Measurements from ENCODE around the gene KRTAP22-1.

Gene KRTAP22-1

GRCh38 chr21:30616125-30616524 is 15.2 kb downstream of the KRTAP22-1 start, which contains the start of gene KRTAP20-1:
KRTAP20-1 (plus strand) TSS chr21:30616425; CDS start chr21:30616455, 30 bp downstream.
- TF ChIP-seq FOXP2 (optimal IDR thresholded peaks at IDR 0.05; ENCODE audit: borderline replicate concordance, extremely low read depth, extremely low read length, insufficient read depth) (no peak), POLR2AphosphoS5 (IDR thresholded peaks at IDR 0.05; ENCODE audit: low read depth, low read length) (no peak), TAF1 (IDR thresholded peaks at IDR 0.05; ENCODE audit: borderline replicate concordance, insufficient read depth, low read length) (no peak), SIN3A (IDR thresholded peaks at IDR 0.05; ENCODE audit: borderline replicate concordance, insufficient read depth, low read length) (no peak), REST (IDR thresholded peaks at IDR 0.05; ENCODE audit: insufficient read depth in 1 of 2, low read depth in 2 of 2, low read length in 2 of 2) (no peak)

DNA sequence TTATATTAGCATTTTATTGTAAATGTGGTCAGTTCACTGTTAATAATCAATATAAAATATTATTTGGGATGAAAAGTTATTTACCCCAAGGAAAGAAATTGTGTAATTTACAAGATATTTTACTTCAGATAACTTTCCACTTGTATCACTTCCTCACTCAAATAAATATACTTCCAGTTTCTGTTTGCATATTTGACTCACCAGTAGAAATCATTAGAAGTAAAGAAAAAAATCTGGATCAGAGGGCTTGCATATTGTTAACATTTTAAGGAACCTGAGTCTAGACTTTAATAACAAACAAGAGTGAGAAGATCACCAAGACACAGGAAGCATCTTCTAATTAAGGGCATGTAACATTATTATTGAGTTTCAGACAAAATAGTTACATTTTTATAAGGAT is 19.2 kb downstream of the KRTAP22-1 start:
- TF ChIP-seq REST (IDR thresholded peaks at IDR 0.05; ENCODE audit: insufficient read depth in 1 of 2, low read depth in 2 of 2, low read length in 2 of 2), result no peak
- no peak for TF ChIP-seq POLR2AphosphoS5 (IDR thresholded peaks at IDR 0.05; ENCODE audit: low read depth, low read length)
- TF ChIP-seq TAF1 (IDR thresholded peaks at IDR 0.05; ENCODE audit: borderline replicate concordance, insufficient read depth, low read length), result no peak
- TF ChIP-seq FOXP2 (optimal IDR thresholded peaks at IDR 0.05; ENCODE audit: borderline replicate concordance, extremely low read depth, extremely low read length, insufficient read depth), result no peak
- no peak for TF ChIP-seq SIN3A (IDR thresholded peaks at IDR 0.05; ENCODE audit: borderline replicate concordance, insufficient read depth, low read length)

DNA sequence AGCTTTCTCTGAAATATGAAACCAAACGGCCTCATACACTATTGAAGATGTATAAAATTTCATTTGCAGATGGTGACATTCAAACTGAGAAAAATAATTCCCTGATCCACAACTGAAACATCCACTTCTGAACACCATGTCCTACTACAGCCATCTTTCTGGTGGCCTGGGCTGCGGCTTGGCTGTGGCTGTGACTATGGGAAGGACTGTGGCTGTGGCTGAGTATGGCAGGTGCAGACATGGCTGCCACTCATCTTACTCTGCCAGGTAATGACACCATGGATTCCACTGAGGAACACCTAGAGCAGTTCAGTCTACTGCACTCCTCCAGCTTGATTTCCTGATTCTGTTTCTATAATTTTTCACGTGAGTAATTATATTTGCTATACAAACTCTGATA is 19.6 kb downstream of the KRTAP22-1 start, which contains the start of gene KRTAP20-4:
KRTAP20-4 (plus strand) TSS at position 106 of the 400 bp plus-strand sequence.
- TF ChIP-seq FOXP2 (optimal IDR thresholded peaks at IDR 0.05; ENCODE audit: borderline replicate concordance, extremely low read depth, extremely low read length, insufficient read depth) (no peak), SIN3A (IDR thresholded peaks at IDR 0.05; ENCODE audit: borderline replicate concordance, insufficient read depth, low read length) (no peak)

DNA sequence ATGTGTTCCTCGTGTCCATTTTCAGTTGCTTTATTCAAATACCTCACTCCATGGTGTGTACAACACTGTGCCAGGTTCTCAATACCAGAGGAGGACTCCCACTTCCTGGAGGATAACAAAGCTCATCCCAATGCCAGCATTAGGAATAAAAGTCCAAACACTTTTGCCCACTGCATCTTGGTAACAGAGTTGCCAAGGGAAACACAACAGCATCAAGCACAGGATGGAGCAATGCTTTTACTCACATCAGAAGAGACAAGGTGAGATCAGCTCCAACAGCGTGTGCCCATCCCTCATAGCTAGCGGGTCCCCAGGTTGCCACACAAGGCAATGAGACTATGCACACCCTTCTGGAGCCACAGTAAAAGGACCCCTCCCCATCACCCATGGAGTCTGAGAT is 22.5 kb downstream of the KRTAP22-1 start:
- TF ChIP-seq POLR2AphosphoS5 (IDR thresholded peaks at IDR 0.05; ENCODE audit: low read depth, low read length), result no peak
- no peak for TF ChIP-seq SIN3A (IDR thresholded peaks at IDR 0.05; ENCODE audit: borderline replicate concordance, insufficient read depth, low read length)
- no peak for TF ChIP-seq FOXP2 (optimal IDR thresholded peaks at IDR 0.05; ENCODE audit: borderline replicate concordance, extremely low read depth, extremely low read length, insufficient read depth)
- TF ChIP-seq TAF1 (IDR thresholded peaks at IDR 0.05; ENCODE audit: borderline replicate concordance, insufficient read depth, low read length), result no peak
- no peak for TF ChIP-seq REST (IDR thresholded peaks at IDR 0.05; ENCODE audit: insufficient read depth in 1 of 2, low read depth in 2 of 2, low read length in 2 of 2)

GRCh38 chr21:30625449-30626165 is 24.7 kb downstream of the KRTAP22-1 start:
- no peak for TF ChIP-seq TAF1 (IDR thresholded peaks at IDR 0.05; ENCODE audit: borderline replicate concordance, insufficient read depth, low read length)

DNA sequence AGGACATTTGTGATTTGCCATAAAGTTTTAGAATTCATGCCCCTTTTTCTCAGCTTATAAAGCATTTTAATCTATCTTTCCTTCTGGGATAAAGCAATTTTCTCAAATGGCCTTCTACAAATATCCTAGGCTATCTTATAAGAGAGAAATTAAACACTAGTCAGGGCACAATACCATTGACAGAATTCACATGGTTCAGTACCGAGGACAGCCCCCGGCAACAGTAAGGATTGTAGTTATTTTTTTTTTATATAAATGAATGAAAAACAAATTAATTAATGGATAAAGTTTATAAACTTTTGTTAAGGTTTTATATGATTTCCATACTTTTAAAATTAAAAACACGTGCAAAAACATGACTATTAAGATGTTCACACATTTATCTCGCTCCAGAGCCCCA is 27.2 kb downstream of the KRTAP22-1 start:
- TF ChIP-seq TAF1 (IDR thresholded peaks at IDR 0.05; ENCODE audit: borderline replicate concordance, insufficient read depth, low read length) (no peak), REST (IDR thresholded peaks at IDR 0.05; ENCODE audit: insufficient read depth in 1 of 2, low read depth in 2 of 2, low read length in 2 of 2) (peak in 1 of 2 experiments; percentile 76; a peak in 2 of 4 replicates), SIN3A (IDR thresholded peaks at IDR 0.05; ENCODE audit: borderline replicate concordance, insufficient read depth, low read length) (no peak), POLR2AphosphoS5 (IDR thresholded peaks at IDR 0.05; ENCODE audit: low read depth, low read length) (no peak), FOXP2 (optimal IDR thresholded peaks at IDR 0.05; ENCODE audit: borderline replicate concordance, extremely low read depth, extremely low read length, insufficient read depth) (no peak)

All from PFSK-1 (cell line).